HEK293 (cell line): ENCODE results near the gene SURF1.

ENCODE experiments used
- ZNF10 ChIP-seq: fragments of 450-650 bp; formaldehyde crosslinking; IDR thresholded peaks from 2 replicates; pipeline ENCODE4 v1.5.1; 2017; ENCODE audit warnings: missing biosample characterization, missing genetic modification characterization
- TF ChIP-seq, protein P1 (sequence below): fragments of 450-650 bp; formaldehyde crosslinking; IDR thresholded peaks from 2 replicates; pipeline ENCODE4 v1.5.1; 2016; ENCODE audit warnings: missing biosample characterization, missing genetic modification characterization
- TF ChIP-seq, protein P2 (sequence below): fragments of 450-650 bp; formaldehyde crosslinking; IDR thresholded peaks from 2 replicates; pipeline ENCODE4 v1.5.1; 2016; ENCODE audit warnings: missing biosample characterization, missing genetic modification characterization

DNA sequence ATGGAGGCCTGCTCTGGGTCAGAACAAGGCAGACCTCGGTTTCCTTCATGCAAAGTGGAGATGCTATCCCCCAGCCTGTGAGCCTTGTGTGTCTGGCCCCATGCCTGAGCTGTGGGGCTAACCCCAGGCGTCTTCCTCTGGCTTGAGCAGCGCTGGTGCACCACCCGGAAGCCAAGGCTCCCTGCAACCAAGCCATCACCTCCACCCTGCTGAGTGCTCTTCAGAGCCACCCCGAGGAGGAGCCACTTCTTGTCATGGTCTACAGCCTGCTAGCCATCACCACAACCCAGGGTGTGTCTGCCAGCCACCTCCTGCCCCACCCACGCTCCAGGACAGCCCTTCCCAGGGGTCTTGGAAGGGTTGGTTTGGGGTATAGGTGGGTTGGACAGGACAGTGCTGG lies 45.3 kb upstream of the SURF1 start:
- TF ChIP-seq, protein P1, sequence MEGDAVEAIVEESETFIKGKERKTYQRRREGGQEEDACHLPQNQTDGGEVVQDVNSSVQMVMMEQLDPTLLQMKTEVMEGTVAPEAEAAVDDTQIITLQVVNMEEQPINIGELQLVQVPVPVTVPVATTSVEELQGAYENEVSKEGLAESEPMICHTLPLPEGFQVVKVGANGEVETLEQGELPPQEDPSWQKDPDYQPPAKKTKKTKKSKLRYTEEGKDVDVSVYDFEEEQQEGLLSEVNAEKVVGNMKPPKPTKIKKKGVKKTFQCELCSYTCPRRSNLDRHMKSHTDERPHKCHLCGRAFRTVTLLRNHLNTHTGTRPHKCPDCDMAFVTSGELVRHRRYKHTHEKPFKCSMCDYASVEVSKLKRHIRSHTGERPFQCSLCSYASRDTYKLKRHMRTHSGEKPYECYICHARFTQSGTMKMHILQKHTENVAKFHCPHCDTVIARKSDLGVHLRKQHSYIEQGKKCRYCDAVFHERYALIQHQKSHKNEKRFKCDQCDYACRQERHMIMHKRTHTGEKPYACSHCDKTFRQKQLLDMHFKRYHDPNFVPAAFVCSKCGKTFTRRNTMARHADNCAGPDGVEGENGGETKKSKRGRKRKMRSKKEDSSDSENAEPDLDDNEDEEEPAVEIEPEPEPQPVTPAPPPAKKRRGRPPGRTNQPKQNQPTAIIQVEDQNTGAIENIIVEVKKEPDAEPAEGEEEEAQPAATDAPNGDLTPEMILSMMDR (tag by site-specific recombination): no peak
- TF ChIP-seq ZNF10: no peak
- TF ChIP-seq, protein P2, sequence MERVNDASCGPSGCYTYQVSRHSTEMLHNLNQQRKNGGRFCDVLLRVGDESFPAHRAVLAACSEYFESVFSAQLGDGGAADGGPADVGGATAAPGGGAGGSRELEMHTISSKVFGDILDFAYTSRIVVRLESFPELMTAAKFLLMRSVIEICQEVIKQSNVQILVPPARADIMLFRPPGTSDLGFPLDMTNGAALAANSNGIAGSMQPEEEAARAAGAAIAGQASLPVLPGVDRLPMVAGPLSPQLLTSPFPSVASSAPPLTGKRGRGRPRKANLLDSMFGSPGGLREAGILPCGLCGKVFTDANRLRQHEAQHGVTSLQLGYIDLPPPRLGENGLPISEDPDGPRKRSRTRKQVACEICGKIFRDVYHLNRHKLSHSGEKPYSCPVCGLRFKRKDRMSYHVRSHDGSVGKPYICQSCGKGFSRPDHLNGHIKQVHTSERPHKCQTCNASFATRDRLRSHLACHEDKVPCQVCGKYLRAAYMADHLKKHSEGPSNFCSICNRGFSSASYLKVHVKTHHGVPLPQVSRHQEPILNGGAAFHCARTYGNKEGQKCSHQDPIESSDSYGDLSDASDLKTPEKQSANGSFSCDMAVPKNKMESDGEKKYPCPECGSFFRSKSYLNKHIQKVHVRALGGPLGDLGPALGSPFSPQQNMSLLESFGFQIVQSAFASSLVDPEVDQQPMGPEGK (tag by site-specific recombination): no peak
